Measurements from ENCODE around the gene ISLR2. TPM values are rescaled to one million over a fixed set of nuclear protein-coding genes. Genes with fewer than 3 reads are reported as not detected.

The ISLR2 gene
- total RNA-seq, 1 experiment from 2014 or later, result 0.05 TPM

- Histone ChIP-seq H3K27ac (ENCODE audit: low read depth, low read length) (no peak overlapping the region), H3K27me3 (ENCODE audit: insufficient read depth, low read length) (peaks cover 45% of the 10 kb centered on the region; the same call in 1 of the 2 replicates)
These were observed 55.4 kb downstream of the ISLR2 start for GRCh38 chr15:74185710-74186348.

More at GRCh38 chr15:74185710-74186348, 55.4 kb downstream of the ISLR2 start:
- H3K36me3 ChIP-seq (ENCODE audit: control insufficient read depth in 1 of 2, insufficient read depth in 2 of 2, low read length in 2 of 2), result no peaks in the 10 kb centered on the region
- ChIA-PET CTCF (no interaction called here), RAD21 (ENCODE audit: low non-redundant PET in 1 of 2, low total read pairs in 2 of 2, uncharacterized antibody in 2 of 2, unreplicated experiment in 2 of 2) (no interaction called here), POLR2A (no interaction called here)
- no peaks in the 10 kb centered on the region for H3K9me3 ChIP-seq (ENCODE audit: control insufficient read depth in 1 of 2, insufficient read depth in 1 of 2, low read depth in 1 of 2, low read length in 2 of 2)
- ATAC-seq (no peak), DNase-seq (ENCODE audit: low read depth, low spot score) (no peak)
- no peak overlapping the region for H3K9ac ChIP-seq (ENCODE audit: low read length)
- H3K4me3 ChIP-seq (replicated peaks in 1 of 2; ENCODE audit: low read depth in 1 of 2, low read length in 2 of 2), result no peak overlapping the region
- H3K9me2 ChIP-seq (ENCODE audit: insufficient read depth), result no peaks in the 10 kb centered on the region
- BruUV-seq (replicated peaks), result no TSS peak
- H3K4me2 ChIP-seq (ENCODE audit: low read length), result no peak overlapping the region
- no peak overlapping the region for H2AFZ ChIP-seq (ENCODE audit: low read depth, low read length, poor library complexity, severe bottlenecking)
- no peaks in the 10 kb centered on the region for H3K4me1 ChIP-seq (ENCODE audit: control insufficient read depth in 1 of 2, insufficient read depth in 2 of 2, low read length in 2 of 2)
- H4K20me1 ChIP-seq (ENCODE audit: insufficient read depth), result no peaks in the 10 kb centered on the region
- intact Hi-C loops (cut with micrococcal nuclease), result no loop called here
- H3K79me2 ChIP-seq (ENCODE audit: insufficient read depth, low read length), result no peaks in the 10 kb centered on the region
- TF ChIP-seq ZFX (IDR thresholded peaks at IDR 0.05) (no peak), POLR2A (IDR thresholded peaks at IDR 0.05; ENCODE audit: borderline replicate concordance, extremely low read depth, insufficient read depth, insufficient read length) (no peak), JUND (IDR thresholded peaks at IDR 0.05) (no peak), CTCF (IDR thresholded peaks at IDR 0.05 in 2 of 3, conservative IDR thresholded peaks at IDR 0.05 in 1 of 3; ENCODE audit: borderline replicate concordance in 1 of 3, insufficient read depth in 1 of 3, low read depth in 2 of 3, low read length in 2 of 3) (no peak), SP1 (IDR thresholded peaks at IDR 0.05; ENCODE audit: low read depth) (no peak), EZH2phosphoT487 (IDR thresholded peaks at IDR 0.05; ENCODE audit: borderline replicate concordance) (no peak), POLR2AphosphoS5 (IDR thresholded peaks at IDR 0.05; ENCODE audit: low read depth, low read length) (no peak), EGR1 (IDR thresholded peaks at IDR 0.05; ENCODE audit: low read depth) (no peak)
- TF ChIP-seq, protein P1, sequence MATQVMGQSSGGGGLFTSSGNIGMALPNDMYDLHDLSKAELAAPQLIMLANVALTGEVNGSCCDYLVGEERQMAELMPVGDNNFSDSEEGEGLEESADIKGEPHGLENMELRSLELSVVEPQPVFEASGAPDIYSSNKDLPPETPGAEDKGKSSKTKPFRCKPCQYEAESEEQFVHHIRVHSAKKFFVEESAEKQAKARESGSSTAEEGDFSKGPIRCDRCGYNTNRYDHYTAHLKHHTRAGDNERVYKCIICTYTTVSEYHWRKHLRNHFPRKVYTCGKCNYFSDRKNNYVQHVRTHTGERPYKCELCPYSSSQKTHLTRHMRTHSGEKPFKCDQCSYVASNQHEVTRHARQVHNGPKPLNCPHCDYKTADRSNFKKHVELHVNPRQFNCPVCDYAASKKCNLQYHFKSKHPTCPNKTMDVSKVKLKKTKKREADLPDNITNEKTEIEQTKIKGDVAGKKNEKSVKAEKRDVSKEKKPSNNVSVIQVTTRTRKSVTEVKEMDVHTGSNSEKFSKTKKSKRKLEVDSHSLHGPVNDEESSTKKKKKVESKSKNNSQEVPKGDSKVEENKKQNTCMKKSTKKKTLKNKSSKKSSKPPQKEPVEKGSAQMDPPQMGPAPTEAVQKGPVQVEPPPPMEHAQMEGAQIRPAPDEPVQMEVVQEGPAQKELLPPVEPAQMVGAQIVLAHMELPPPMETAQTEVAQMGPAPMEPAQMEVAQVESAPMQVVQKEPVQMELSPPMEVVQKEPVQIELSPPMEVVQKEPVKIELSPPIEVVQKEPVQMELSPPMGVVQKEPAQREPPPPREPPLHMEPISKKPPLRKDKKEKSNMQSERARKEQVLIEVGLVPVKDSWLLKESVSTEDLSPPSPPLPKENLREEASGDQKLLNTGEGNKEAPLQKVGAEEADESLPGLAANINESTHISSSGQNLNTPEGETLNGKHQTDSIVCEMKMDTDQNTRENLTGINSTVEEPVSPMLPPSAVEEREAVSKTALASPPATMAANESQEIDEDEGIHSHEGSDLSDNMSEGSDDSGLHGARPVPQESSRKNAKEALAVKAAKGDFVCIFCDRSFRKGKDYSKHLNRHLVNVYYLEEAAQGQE (IDR thresholded peaks at IDR 0.05; ENCODE audit: low read depth), result no peak
- TF ChIP-seq, protein P2, sequence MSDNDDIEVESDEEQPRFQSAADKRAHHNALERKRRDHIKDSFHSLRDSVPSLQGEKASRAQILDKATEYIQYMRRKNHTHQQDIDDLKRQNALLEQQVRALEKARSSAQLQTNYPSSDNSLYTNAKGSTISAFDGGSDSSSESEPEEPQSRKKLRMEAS (IDR thresholded peaks at IDR 0.05), result no peak

Other genes with a start within 250 kb of the ISLR2 start
- 14.9 TPM for gene LOXL1, start 204.1 kb upstream of the ISLR2 start, total RNA-seq (2021; ENCODE audit: unreplicated experiment)
- 5.0 TPM for gene STOML1, start 138.3 kb upstream of the ISLR2 start, total RNA-seq (2021; ENCODE audit: unreplicated experiment)
- 28.1 TPM for gene PML, start 135.9 kb upstream of the ISLR2 start, total RNA-seq (2021; ENCODE audit: unreplicated experiment)
- gene GOLGA6A, start 48.0 kb upstream of the ISLR2 start, total RNA-seq (2021; ENCODE audit: unreplicated experiment), result 0.39 TPM
- 0.12 TPM for gene ISLR, start 43.1 kb downstream of the ISLR2 start, total RNA-seq (2021; ENCODE audit: unreplicated experiment)
- 0.54 TPM for gene STRA6, start 72.2 kb downstream of the ISLR2 start, total RNA-seq (2021; ENCODE audit: unreplicated experiment)
- 0.15 TPM for gene CCDC33, start 105.7 kb downstream of the ISLR2 start, total RNA-seq (2021; ENCODE audit: unreplicated experiment)
- 0.57 TPM for gene CYP11A1, start 237.1 kb downstream of the ISLR2 start, total RNA-seq (2021; ENCODE audit: unreplicated experiment)